Activated gamma-delta T cell treated with anti-CD3 and anti-CD28 coated beads, Interleukin-2, amount 50 U/mL, for 16 hours (primary cell): ENCODE data around the gene VEGFD.

ENCODE experiments used
- DNase-seq: peaks from one replicate; pipeline ENCODE4 v3.0.0-alpha.2; 2020; ENCODE audit warnings: low read depth

The VEGFD gene

DNA sequence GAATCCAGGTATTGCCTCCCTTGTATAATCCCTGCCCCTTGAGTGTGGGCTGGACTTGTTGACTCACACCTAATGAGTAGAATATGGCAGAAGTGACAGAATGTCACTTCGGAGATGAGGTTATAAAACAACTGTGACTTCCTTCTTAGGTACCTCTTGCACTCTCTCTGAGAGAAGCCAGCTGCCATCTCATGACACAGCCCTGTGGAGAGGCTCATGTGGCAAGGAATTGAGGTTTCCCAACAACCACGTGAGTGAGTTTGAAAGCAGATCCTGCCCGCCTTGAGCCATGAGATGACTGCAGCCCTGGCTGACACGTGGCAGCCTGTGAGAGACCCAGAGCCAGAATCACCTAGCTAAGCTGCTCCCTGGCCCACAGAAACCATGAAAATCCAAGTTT, 82.3 kb downstream of the VEGFD start:
- DNase-seq, result no peak

DNA sequence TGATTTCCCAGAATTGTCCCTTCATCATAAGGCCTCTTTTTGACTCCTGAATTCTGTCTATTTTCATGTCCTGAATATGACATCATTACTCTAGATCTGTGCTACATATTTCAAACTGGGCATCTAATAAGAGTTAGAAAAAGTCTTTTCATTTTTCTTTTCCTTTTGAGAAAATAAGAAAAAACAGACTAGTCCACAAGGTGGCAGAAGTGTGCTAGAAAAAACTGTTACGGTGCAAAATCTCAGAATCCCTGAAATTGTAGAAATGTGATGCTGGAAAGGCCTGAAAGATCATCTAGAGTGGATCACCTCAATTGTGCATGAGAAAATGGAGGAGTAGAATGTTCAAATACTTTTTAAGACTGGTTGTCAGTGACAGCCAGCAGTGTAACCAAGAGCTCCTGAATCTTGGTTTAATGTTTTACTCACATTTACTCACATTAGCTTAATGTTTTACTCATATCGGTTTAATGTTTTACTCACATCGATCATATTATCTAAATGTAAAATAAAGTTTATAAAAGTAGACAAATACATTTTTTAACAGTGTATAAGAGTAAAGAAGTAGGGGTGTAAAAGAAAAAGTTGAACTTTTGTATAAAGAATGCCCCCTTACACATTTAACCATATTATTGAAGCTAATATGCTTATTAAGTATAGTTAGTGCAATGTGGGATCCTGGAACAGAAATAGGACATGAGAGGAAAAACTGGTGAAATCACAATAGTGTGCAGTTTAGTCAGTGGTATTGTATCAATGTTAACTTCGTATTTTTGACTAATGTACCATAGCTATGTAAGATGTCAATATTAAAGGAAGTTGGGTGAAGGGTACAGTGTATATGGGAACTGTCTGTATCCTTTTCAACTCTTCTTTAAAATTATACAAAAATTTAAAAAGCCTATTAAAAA, 84.0 kb downstream of the VEGFD start:
- DNase-seq, result no peak

DNA sequence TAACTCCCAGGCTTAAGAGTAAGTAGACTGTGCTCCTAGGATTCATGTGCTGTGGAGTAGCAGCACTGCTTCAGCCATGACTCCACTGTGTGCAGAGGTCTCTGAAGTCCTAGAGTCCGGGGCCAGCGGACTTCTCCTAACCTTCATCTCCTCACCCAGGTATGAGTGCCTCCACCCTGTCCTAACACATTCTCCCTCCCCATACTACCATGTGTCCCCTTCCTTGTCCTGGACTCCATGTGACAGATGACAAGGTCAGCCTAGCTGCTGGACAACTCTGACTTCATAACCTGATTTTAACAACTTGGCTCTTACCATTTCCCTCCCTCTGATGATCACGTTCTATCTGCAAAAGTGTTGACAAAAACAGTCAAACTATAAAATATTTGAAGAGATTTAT, 85.4 kb downstream of the VEGFD start:
- no peak for DNase-seq

GRCh38 chrX:15298201-15298600, 86.0 kb downstream of the VEGFD start:
- DNase-seq, result no peak
